T-helper 17 cell (primary cell): Measurements from ENCODE around the gene CERT1. TPM values are rescaled to one million over a fixed set of nuclear protein-coding genes. Genes with fewer than 3 reads are reported as not detected.

Source experiments
- ATAC-seq: fragments of 150-1000 bp; cut with Tn5 transposase; 2 replicates; pipeline ENCODE4 v1.10.0; 2021; ENCODE audit warnings: mild to moderate bottlenecking, moderate library complexity
- DNase-seq, 3 donors: peaks; one replicate each; pipeline versions ENCODE4 v3.0.0 to v3.0.0-alpha.2; 2020 to 2021
- H3K9me3 ChIP-seq: one replicate; pipeline ENCODE4 v1.7.0; 2013; ENCODE audit warnings: low read length, mild to moderate bottlenecking; ENCODE audit not compliant: control insufficient read depth, poor library complexity, severe bottlenecking
- H3K27ac Mint-ChIP-seq: one replicate; pipeline ENCODE4 v1.8.0; 2022; ENCODE audit warnings: mild to moderate bottlenecking, moderate library complexity, mixed read lengths
- H3K27me3 Mint-ChIP-seq: one replicate; pipeline ENCODE4 v1.8.0; 2022; ENCODE audit warnings: mixed read lengths
- H3K36me3 Mint-ChIP-seq: one replicate; pipeline ENCODE4 v1.8.0; 2022; ENCODE audit warnings: low read depth, mixed read lengths
- H3K4me1 Mint-ChIP-seq: one replicate; pipeline ENCODE4 v1.8.0; 2022; ENCODE audit warnings: mild to moderate bottlenecking, mixed read lengths
- H3K4me3 Mint-ChIP-seq: one replicate; pipeline ENCODE4 v1.8.0; 2022; ENCODE audit warnings: mild to moderate bottlenecking, moderate library complexity, mixed read lengths
- total RNA-seq, 4 donors: library from RNA in 2 of 4; stranded (reverse) in 2 of 4; gene quantifications; one replicate each; pipeline ENCODE4 v1.2.3 and lab custom pipeline; 2022 to 2026

Gene CERT1
- total RNA-seq, 2 donors from 2014 or later = 29.9 to 37.2 TPM

GRCh38 chr5:75362474-75362975 lies 148.9 kb downstream of the CERT1 start:
- no peaks in the 10 kb centered on the region for H3K9me3 ChIP-seq
- H3K27me3 Mint-ChIP-seq = no peaks in the 10 kb centered on the region
- peaks cover 9% of the 10 kb centered on the region for H3K4me1 Mint-ChIP-seq
- no peak for ATAC-seq
- peaks cover 1% of the 10 kb centered on the region for H3K36me3 Mint-ChIP-seq
- no peak for DNase-seq
- no peak overlapping the region for H3K4me3 Mint-ChIP-seq
- H3K27ac Mint-ChIP-seq = peak overlapping the region; percentile 53

- Mint-ChIP-seq H3K27me3 (no peaks in the 10 kb centered on the region), H3K27ac (no peak overlapping the region), H3K4me1 (peaks cover 4% of the 10 kb centered on the region), H3K36me3 (peaks cover 5% of the 10 kb centered on the region), H3K4me3 (no peak overlapping the region)
- ATAC-seq (no peak), DNase-seq (no peak)
- H3K9me3 ChIP-seq = no peaks in the 10 kb centered on the region
Observed at GRCh38 chr5:75361310-75361709, 150.1 kb downstream of the CERT1 start.

- no peak for ATAC-seq
- H3K9me3 ChIP-seq = no peaks in the 10 kb centered on the region
- DNase-seq = no peak
- H3K4me3 Mint-ChIP-seq = no peak overlapping the region
- no peaks in the 10 kb centered on the region for H3K4me1 Mint-ChIP-seq
- peaks cover 7% of the 10 kb centered on the region for H3K36me3 Mint-ChIP-seq
- H3K27ac Mint-ChIP-seq = no peak overlapping the region
- H3K27me3 Mint-ChIP-seq = no peaks in the 10 kb centered on the region
Observed at GRCh38 chr5:75358117-75358516, 153.3 kb downstream of the CERT1 start.

- no peaks in the 10 kb centered on the region for H3K9me3 ChIP-seq
- Mint-ChIP-seq H3K27me3 (no peaks in the 10 kb centered on the region), H3K36me3 (peaks cover 7% of the 10 kb centered on the region), H3K27ac (no peak overlapping the region), H3K4me1 (no peaks in the 10 kb centered on the region), H3K4me3 (no peak overlapping the region)
- no peak for ATAC-seq
- DNase-seq = no peak
Observed at GRCh38 chr5:75356719-75357118, 154.7 kb downstream of the CERT1 start.

GRCh38 chr5:75355236-75355635 lies 156.2 kb downstream of the CERT1 start:
- no peaks in the 10 kb centered on the region for H3K27me3 Mint-ChIP-seq
- peaks cover 12% of the 10 kb centered on the region for H3K36me3 Mint-ChIP-seq
- no peak for ATAC-seq
- DNase-seq = no peak
- peaks cover 6% of the 10 kb centered on the region for H3K4me1 Mint-ChIP-seq
- no peaks in the 10 kb centered on the region for H3K9me3 ChIP-seq
- H3K4me3 Mint-ChIP-seq = peak overlapping the region; percentile 62
- H3K27ac Mint-ChIP-seq = peak overlapping the region; percentile 8

GRCh38 chr5:75351139-75351926 lies 160.1 kb downstream of the CERT1 start:
- ATAC-seq = no peak
- Mint-ChIP-seq H3K27me3 (no peaks in the 10 kb centered on the region), H3K27ac (peak overlapping the region; percentile 49), H3K4me3 (no peak overlapping the region), H3K4me1 (peaks cover 10% of the 10 kb centered on the region), H3K36me3 (peaks cover 13% of the 10 kb centered on the region)
- H3K9me3 ChIP-seq = no peaks in the 10 kb centered on the region
- DNase-seq = no peak

GRCh38 chr5:75349663-75350062 lies 161.8 kb downstream of the CERT1 start:
- H3K4me3 Mint-ChIP-seq = no peak overlapping the region
- peaks cover 10% of the 10 kb centered on the region for H3K4me1 Mint-ChIP-seq
- H3K27me3 Mint-ChIP-seq = no peaks in the 10 kb centered on the region
- H3K36me3 Mint-ChIP-seq = peaks cover 10% of the 10 kb centered on the region
- H3K9me3 ChIP-seq = no peaks in the 10 kb centered on the region
- no peak overlapping the region for H3K27ac Mint-ChIP-seq
- ATAC-seq (no peak), DNase-seq (no peak)

GRCh38 chr5:75348241-75348640 lies 163.2 kb downstream of the CERT1 start:
- no peak overlapping the region for H3K4me3 Mint-ChIP-seq
- no peaks in the 10 kb centered on the region for H3K9me3 ChIP-seq
- DNase-seq (no peak), ATAC-seq (no peak)
- peaks cover 10% of the 10 kb centered on the region for H3K36me3 Mint-ChIP-seq
- peaks cover 10% of the 10 kb centered on the region for H3K4me1 Mint-ChIP-seq
- no peaks in the 10 kb centered on the region for H3K27me3 Mint-ChIP-seq
- H3K27ac Mint-ChIP-seq = peak overlapping the region; percentile 39

- Mint-ChIP-seq H3K27me3 (no peaks in the 10 kb centered on the region), H3K4me1 (peaks cover 21% of the 10 kb centered on the region), H3K27ac (no peak overlapping the region), H3K4me3 (no peak overlapping the region), H3K36me3 (no peaks in the 10 kb centered on the region)
- DNase-seq (no peak), ATAC-seq (no peak)
- H3K9me3 ChIP-seq = no peaks in the 10 kb centered on the region
Observed at GRCh38 chr5:75342836-75343235, 168.6 kb downstream of the CERT1 start.

- no peak overlapping the region for H3K27ac Mint-ChIP-seq
- H3K27me3 Mint-ChIP-seq = no peaks in the 10 kb centered on the region
- no peak overlapping the region for H3K4me3 Mint-ChIP-seq
- H3K4me1 Mint-ChIP-seq = peaks cover 25% of the 10 kb centered on the region
- ATAC-seq (no peak), DNase-seq (no peak)
- no peaks in the 10 kb centered on the region for H3K9me3 ChIP-seq
- H3K36me3 Mint-ChIP-seq = no peaks in the 10 kb centered on the region
Observed at GRCh38 chr5:75341934-75342333, 169.5 kb downstream of the CERT1 start.

- Mint-ChIP-seq H3K4me1 (peaks cover 25% of the 10 kb centered on the region), H3K27me3 (no peaks in the 10 kb centered on the region), H3K4me3 (no peak overlapping the region), H3K36me3 (no peaks in the 10 kb centered on the region), H3K27ac (no peak overlapping the region)
- H3K9me3 ChIP-seq = no peaks in the 10 kb centered on the region
- DNase-seq (no peak), ATAC-seq (no peak)
Observed at GRCh38 chr5:75340714-75341478, 170.5 kb downstream of the CERT1 start.

- H3K4me1 Mint-ChIP-seq = peaks cover 25% of the 10 kb centered on the region
- no peak overlapping the region for H3K27ac Mint-ChIP-seq
- H3K27me3 Mint-ChIP-seq = no peaks in the 10 kb centered on the region
- DNase-seq (no peak), ATAC-seq (no peak)
- no peak overlapping the region for H3K4me3 Mint-ChIP-seq
- no peaks in the 10 kb centered on the region for H3K36me3 Mint-ChIP-seq
- no peaks in the 10 kb centered on the region for H3K9me3 ChIP-seq
Observed at GRCh38 chr5:75338408-75338807, 173.0 kb downstream of the CERT1 start.

- Mint-ChIP-seq H3K4me3 (no peak overlapping the region), H3K36me3 (no peaks in the 10 kb centered on the region), H3K27me3 (no peaks in the 10 kb centered on the region), H3K4me1 (peaks cover 25% of the 10 kb centered on the region), H3K27ac (no peak overlapping the region)
- H3K9me3 ChIP-seq = no peaks in the 10 kb centered on the region
- DNase-seq (peak in 1 of 3 donors; percentile 11), ATAC-seq (no peak)
Observed at GRCh38 chr5:75337366-75338021, 173.9 kb downstream of the CERT1 start.
